ENCODE measurements around the gene STK31. TPM values are rescaled to one million over a fixed set of nuclear protein-coding genes. Genes with fewer than 3 reads are reported as not detected.
A peak's percentile ranks its signal among the peaks of the same experiment; 100 is the strongest.

The STK31 gene
- total RNA-seq, 1 donor from 2014 or later = 1.6 TPM

DNA sequence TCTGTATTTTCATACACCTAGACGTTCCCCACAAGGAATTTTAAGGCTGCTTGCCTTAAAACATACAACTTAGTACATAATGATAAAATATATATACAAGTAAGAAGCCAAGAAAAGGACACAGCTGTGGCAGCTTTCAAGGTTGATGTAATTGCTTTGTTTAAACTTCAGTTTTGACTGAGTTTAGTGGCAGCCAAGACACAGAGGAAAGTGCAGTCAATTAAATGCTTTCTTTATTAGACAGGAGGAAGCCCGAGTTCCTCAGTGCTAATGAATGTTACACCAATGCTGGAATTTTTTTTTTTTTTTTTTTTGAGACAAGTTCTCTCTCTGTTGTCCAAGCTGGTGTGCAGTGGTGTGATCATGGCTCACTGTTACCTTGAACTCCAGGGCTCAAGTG is 11.2 kb upstream of the STK31 start:
- intact Hi-C loops (cut with DNase I) = no loop called here
- Histone ChIP-seq H3K4me1 (no peaks in the 10 kb centered on the region), H3K4me3 (no peak overlapping the region), H3K9me3 (no peaks in the 10 kb centered on the region), H3K36me3 (peaks cover 10 to 27% of the 10 kb centered on the region in 2 donors), H3K27me3 (no peaks in the 10 kb centered on the region), H3K27ac (no peak overlapping the region)
- TF ChIP-seq, protein P1, sequence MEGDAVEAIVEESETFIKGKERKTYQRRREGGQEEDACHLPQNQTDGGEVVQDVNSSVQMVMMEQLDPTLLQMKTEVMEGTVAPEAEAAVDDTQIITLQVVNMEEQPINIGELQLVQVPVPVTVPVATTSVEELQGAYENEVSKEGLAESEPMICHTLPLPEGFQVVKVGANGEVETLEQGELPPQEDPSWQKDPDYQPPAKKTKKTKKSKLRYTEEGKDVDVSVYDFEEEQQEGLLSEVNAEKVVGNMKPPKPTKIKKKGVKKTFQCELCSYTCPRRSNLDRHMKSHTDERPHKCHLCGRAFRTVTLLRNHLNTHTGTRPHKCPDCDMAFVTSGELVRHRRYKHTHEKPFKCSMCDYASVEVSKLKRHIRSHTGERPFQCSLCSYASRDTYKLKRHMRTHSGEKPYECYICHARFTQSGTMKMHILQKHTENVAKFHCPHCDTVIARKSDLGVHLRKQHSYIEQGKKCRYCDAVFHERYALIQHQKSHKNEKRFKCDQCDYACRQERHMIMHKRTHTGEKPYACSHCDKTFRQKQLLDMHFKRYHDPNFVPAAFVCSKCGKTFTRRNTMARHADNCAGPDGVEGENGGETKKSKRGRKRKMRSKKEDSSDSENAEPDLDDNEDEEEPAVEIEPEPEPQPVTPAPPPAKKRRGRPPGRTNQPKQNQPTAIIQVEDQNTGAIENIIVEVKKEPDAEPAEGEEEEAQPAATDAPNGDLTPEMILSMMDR (IDR thresholded peaks at IDR 0.05) = no peak
- no peak for DNase-seq (ENCODE audit: low spot score in 2 of 2)

DNA sequence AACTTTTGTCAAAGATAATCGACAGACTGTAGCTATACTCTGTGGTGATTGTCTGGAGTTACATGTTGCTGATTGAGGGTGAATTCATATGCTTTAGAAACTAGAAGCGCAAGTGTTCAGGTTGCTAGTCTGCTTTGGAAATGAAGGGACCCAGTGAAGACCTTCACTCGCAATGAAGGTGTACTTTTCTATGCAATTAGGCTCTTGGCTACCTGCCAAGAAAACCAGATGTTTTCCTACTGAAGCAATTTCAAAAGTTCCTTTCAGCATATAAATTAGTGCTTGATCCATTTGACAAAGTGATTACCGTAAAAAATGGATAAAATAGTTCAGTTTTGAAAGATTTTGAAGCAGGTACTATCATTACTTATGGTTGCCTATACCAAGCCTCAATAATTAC is 10.0 kb upstream of the STK31 start:
- H3K27me3 ChIP-seq = no peaks in the 10 kb centered on the region
- no peak overlapping the region for H3K4me3 ChIP-seq
- no peak for DNase-seq (ENCODE audit: low spot score in 2 of 2)
- TF ChIP-seq, protein P1 (IDR thresholded peaks at IDR 0.05) = no peak
- no peaks in the 10 kb centered on the region for H3K4me1 ChIP-seq
- intact Hi-C loops (cut with DNase I) = no loop called here
- H3K27ac ChIP-seq = no peak overlapping the region
- peaks cover 11 to 24% of the 10 kb centered on the region in 2 donors for H3K36me3 ChIP-seq
- no peaks in the 10 kb centered on the region for H3K9me3 ChIP-seq

DNA sequence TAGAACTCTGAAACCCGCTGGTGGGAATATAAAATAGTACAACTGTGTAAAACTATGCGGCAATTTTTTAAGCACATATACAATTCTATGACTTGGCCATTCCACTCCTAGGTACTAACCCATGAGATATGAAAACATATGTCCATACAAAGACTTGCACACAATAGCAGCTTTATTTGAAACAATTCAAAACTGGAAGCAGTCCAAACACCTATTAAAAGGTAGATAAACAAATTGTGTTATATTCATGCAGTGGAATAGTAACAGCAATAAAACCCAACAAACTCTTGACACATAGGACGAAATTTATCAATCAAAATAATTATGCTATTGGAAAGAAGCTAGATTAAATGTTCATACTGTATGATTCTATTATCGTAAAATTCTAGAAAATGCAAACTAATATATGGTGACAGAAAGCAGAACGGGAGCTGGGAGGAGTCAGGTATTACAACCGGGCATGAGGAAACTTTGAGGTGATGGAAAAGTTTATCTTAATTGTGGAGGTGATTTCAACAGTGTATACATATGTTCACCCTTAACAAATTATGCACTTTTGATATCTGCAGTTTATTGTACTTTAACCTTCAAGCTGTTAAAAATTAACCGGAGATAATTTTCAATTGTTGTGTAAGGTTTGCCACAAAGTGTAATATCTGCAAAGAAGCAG is 803 bp upstream of the STK31 start:
- H3K4me3 ChIP-seq = no peak overlapping the region
- H3K27ac ChIP-seq = no peak overlapping the region
- H3K4me1 ChIP-seq = no peaks in the 10 kb centered on the region
- peaks cover 0 to 7% of the 10 kb centered on the region in 2 donors for H3K9me3 ChIP-seq
- intact Hi-C loops (cut with DNase I) = no loop called here
- TF ChIP-seq, protein P1 (IDR thresholded peaks at IDR 0.05) = no peak
- H3K27me3 ChIP-seq = no peaks in the 10 kb centered on the region
- no peak for DNase-seq (ENCODE audit: low spot score in 2 of 2)
- peaks cover 5 to 14% of the 10 kb centered on the region in 2 donors for H3K36me3 ChIP-seq

DNA sequence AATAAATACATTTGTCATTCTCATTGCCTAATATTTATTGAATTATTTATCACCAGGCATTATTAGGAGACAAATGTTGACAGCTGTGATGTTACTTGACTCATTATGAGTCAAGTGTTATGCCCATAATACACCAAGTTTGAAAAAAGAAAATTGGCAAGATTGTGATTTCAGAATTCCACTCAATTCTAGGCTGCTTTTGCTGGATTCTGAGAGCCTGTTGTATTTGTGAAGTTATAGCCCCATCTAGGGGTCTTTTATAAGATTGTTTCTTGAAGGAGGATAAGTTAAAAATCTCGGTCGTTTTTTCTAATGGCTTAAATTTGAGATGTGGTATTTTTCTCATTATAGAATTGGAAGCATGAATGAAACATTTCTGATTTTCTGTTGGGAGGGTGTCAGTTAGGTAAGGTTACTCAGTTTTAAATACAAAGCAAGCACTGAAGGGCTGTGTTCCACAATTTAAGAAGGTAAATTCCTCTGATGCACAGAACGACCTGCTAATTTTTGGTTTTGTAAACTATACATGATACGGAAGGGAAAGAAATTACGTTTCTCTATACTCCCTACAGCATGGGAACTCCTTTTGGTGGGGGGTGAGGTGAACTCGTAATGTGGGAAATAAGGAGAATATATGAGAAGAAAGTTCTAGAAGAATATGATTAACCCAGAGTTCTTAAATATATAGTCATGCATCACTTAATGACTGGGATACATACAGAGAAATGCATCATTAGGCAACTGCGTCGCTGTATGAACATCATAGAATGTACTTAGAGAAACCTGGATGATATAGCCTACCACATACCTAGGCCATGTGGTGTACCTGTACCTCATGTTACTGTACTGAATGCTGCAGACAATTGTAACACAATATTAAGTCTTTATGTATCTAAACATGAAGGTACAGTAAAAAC is 2.6 kb downstream of the STK31 start:
- Histone ChIP-seq H3K36me3 (no peaks in the 10 kb centered on the region), H3K4me1 (no peaks in the 10 kb centered on the region), H3K4me3 (no peak overlapping the region), H3K27ac (no peak overlapping the region), H3K9me3 (no peaks in the 10 kb centered on the region), H3K27me3 (no peaks in the 10 kb centered on the region)
- TF ChIP-seq, protein P1 (IDR thresholded peaks at IDR 0.05) = peak; percentile 57 to 73 (median 59)
- intact Hi-C loops (cut with DNase I) = loop anchor here (1.0 to 2.0 kb wide), 2 partner anchors 142 to 166 kb away; no protein-coding TSS in a partner anchor
- no peak for DNase-seq (ENCODE audit: low spot score in 2 of 2)

DNA sequence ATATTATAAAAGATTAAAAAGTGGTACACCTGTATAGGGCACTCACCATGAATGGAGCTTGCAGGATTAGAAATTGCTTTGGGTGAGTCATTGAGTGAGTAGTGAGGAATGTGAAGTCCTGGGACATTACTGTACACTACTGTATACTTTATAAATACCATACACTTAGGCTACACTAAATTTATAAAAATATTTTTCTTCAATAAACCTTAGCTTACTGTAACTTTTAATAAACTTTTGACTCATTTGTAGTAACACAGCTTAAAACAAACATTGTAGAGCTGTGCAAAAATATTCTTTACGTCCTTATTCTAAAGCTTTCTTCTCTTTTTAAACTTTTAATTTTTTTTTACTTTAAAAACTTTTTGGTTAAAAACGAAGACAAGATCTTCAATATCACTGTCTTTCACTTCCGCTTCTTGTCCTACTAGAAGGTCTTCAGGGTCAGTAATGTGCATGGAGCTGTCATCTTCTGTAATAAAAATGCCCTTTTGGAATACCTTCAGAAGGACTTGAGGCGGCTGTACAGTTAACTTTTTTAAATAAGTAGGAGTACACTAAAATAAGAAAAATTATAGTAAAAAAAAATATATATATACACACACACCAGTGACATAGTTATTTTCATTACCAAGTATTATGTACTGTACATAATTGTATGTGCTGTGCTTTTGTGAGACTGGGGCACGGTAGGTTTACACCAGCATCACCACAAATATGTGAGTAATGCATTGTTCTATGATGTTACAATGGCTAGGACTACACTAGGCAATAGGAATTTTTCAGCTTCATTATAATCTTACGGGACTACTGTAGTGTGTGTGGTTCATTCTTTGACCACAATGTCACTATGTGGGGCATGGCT is 3.5 kb downstream of the STK31 start:
- intact Hi-C loops (cut with DNase I) = loop anchor here (2.0 kb wide), 1 partner anchor 167 kb away; no protein-coding TSS in a partner anchor
- no peak overlapping the region for H3K4me3 ChIP-seq
- no peaks in the 10 kb centered on the region for H3K27me3 ChIP-seq
- no peak for DNase-seq (ENCODE audit: low spot score in 2 of 2)
- H3K36me3 ChIP-seq = no peaks in the 10 kb centered on the region
- TF ChIP-seq, protein P1 (IDR thresholded peaks at IDR 0.05) = no peak
- no peak overlapping the region for H3K27ac ChIP-seq
- no peaks in the 10 kb centered on the region for H3K9me3 ChIP-seq
- H3K4me1 ChIP-seq = no peaks in the 10 kb centered on the region
